Endothelial cell of umbilical vein (primary cell): ENCODE results near the gene MRAP.

Source experiments
- CTCF ChIP-seq, 2 donors: IDR thresholded peaks; 1 replicate in 1 of 2; 2 replicates in 1 of 2; pipeline ENCODE4 v1.5.1; 2011; ENCODE audit warnings: low read length in 2 of 2, mild to moderate bottlenecking in 2 of 2, moderate library complexity in 2 of 2, control low read depth in 1 of 2, inconsistent platforms in 1 of 2, low read depth in 1 of 2; ENCODE audit not compliant: insufficient read depth in 1 of 2; ENCODE audit errors: extremely low read depth in 1 of 2
- EZH2 ChIP-seq: IDR thresholded peaks from 2 replicates; pipeline ENCODE4 v1.6.1; 2012; ENCODE audit warnings: borderline replicate concordance, low read depth, mild to moderate bottlenecking, moderate library complexity, low read length, inconsistent platforms; ENCODE audit not compliant: severe bottlenecking
- JUN ChIP-seq: IDR thresholded peaks from 2 replicates; pipeline ENCODE4 v1.6.1; 2011; ENCODE audit warnings: borderline replicate concordance, low read depth; ENCODE audit not compliant: insufficient read length, insufficient read depth
- MYC ChIP-seq: IDR thresholded peaks from one replicate; pipeline ENCODE4 v1.6.1; 2011; ENCODE audit warnings: mild to moderate bottlenecking, low read depth, low read length
- POLR2A ChIP-seq: IDR thresholded peaks from 2 replicates; pipeline ENCODE4 v1.6.1; 2012; ENCODE audit warnings: low read depth, mild to moderate bottlenecking, control low read depth, low read length
- POLR2AphosphoS5 ChIP-seq: IDR thresholded peaks from 2 replicates; pipeline ENCODE4 v1.6.1; 2012; ENCODE audit warnings: low read depth, mild to moderate bottlenecking, control low read depth, low read length, moderate library complexity; ENCODE audit not compliant: insufficient read depth

- TF ChIP-seq POLR2A (no peak), EZH2 (no peak), CTCF (IDR thresholded peaks at IDR 0.05; ENCODE audit: extremely low read depth in 1 of 2, insufficient read depth in 1 of 2, low read depth in 1 of 2, low read length in 2 of 2) (no peak), POLR2AphosphoS5 (no peak), MYC (no peak), JUN (no peak)
Observed at GRCh38 chr21:32332463-32332951, 33.9 kb downstream of the MRAP start.
